Parathyroid adenoma (tissue), 2 donors: ENCODE results near the gene FHIP2A.
"Not testable (repeated sequence)": the region's sequence is repeated elsewhere in the genome, so short reads cannot be mapped to it uniquely, and the experiment has no call there.

Experiments used
- H2AFZ ChIP-seq: fragments of 300-600 bp; sonication (generic); one replicate; pipeline ENCODE4 v1.7.0; 2017; ENCODE audit warnings: antibody characterized with exemption, mild to moderate bottlenecking
- H3K27ac ChIP-seq: fragments of 300-600 bp; sonication (generic); one replicate; pipeline ENCODE4 v1.7.0; 2017
- H3K27me3 ChIP-seq: fragments of 300-600 bp; sonication (generic); one replicate; pipeline ENCODE4 v1.7.0; 2017; ENCODE audit warnings: low read length; ENCODE audit not compliant: control insufficient read depth, insufficient read depth
- H3K36me3 ChIP-seq: fragments of 300-600 bp; sonication (generic); one replicate; pipeline ENCODE4 v1.7.0; 2017; ENCODE audit warnings: low read length; ENCODE audit not compliant: control insufficient read depth, insufficient read depth
- H3K4me1 ChIP-seq: fragments of 300-600 bp; sonication (generic); one replicate; pipeline ENCODE4 v1.7.0; 2017; ENCODE audit warnings: control low read depth
- H3K4me2 ChIP-seq: fragments of 300-600 bp; sonication (generic); one replicate; pipeline ENCODE4 v1.7.0; 2017; ENCODE audit warnings: low read length
- H3K4me3 ChIP-seq: fragments of 300-600 bp; sonication (generic); one replicate; pipeline ENCODE4 v1.7.0; 2017; ENCODE audit warnings: low read depth, low read length
- H3K79me2 ChIP-seq: fragments of 300-600 bp; sonication (generic); one replicate; pipeline ENCODE4 v1.7.0; 2017; ENCODE audit warnings: control low read depth
- H3K9ac ChIP-seq: fragments of 300-600 bp; sonication (generic); one replicate; pipeline ENCODE4 v1.7.0; 2017; ENCODE audit warnings: mild to moderate bottlenecking
- H3K9me3 ChIP-seq: fragments of 300-600 bp; sonication (generic); one replicate; pipeline ENCODE4 v1.7.0; 2017; ENCODE audit warnings: low read length; ENCODE audit not compliant: control insufficient read depth
- TF ChIP-seq, protein P1 (sequence below): fragments of 300-600 bp; sonication (generic); IDR thresholded peaks from one replicate; pipeline ENCODE4 v1.7.0; 2017; ENCODE audit warnings: antibody characterized with exemption, mild to moderate bottlenecking
- donor health status: primary hyperparathyroidism.

FHIP2A gene

GRCh38 chr10:114856544-114857287 is 35.1 kb downstream of the FHIP2A start:
- TF ChIP-seq, protein P1, sequence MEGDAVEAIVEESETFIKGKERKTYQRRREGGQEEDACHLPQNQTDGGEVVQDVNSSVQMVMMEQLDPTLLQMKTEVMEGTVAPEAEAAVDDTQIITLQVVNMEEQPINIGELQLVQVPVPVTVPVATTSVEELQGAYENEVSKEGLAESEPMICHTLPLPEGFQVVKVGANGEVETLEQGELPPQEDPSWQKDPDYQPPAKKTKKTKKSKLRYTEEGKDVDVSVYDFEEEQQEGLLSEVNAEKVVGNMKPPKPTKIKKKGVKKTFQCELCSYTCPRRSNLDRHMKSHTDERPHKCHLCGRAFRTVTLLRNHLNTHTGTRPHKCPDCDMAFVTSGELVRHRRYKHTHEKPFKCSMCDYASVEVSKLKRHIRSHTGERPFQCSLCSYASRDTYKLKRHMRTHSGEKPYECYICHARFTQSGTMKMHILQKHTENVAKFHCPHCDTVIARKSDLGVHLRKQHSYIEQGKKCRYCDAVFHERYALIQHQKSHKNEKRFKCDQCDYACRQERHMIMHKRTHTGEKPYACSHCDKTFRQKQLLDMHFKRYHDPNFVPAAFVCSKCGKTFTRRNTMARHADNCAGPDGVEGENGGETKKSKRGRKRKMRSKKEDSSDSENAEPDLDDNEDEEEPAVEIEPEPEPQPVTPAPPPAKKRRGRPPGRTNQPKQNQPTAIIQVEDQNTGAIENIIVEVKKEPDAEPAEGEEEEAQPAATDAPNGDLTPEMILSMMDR: no peak
- Histone ChIP-seq H3K4me3 (no peak overlapping the region), H2AFZ (no peak overlapping the region), H3K79me2 (no peaks in the 10 kb centered on the region), H3K27me3 (no peaks in the 10 kb centered on the region), H3K4me1 (no peaks in the 10 kb centered on the region), H3K27ac (no peak overlapping the region), H3K36me3 (no peaks in the 10 kb centered on the region), H3K9ac (no peak overlapping the region), H3K4me2 (no peak overlapping the region), H3K9me3 (no peaks in the 10 kb centered on the region)

GRCh38 chr10:114857288-114857565 is 35.6 kb downstream of the FHIP2A start:
- not testable (repeated sequence) for H3K79me2 ChIP-seq, H2AFZ ChIP-seq, H3K9me3 ChIP-seq, H3K36me3 ChIP-seq, H3K27me3 ChIP-seq, H3K27ac ChIP-seq, H3K4me3 ChIP-seq, H3K4me1 ChIP-seq, H3K9ac ChIP-seq, H3K4me2 ChIP-seq

DNA sequence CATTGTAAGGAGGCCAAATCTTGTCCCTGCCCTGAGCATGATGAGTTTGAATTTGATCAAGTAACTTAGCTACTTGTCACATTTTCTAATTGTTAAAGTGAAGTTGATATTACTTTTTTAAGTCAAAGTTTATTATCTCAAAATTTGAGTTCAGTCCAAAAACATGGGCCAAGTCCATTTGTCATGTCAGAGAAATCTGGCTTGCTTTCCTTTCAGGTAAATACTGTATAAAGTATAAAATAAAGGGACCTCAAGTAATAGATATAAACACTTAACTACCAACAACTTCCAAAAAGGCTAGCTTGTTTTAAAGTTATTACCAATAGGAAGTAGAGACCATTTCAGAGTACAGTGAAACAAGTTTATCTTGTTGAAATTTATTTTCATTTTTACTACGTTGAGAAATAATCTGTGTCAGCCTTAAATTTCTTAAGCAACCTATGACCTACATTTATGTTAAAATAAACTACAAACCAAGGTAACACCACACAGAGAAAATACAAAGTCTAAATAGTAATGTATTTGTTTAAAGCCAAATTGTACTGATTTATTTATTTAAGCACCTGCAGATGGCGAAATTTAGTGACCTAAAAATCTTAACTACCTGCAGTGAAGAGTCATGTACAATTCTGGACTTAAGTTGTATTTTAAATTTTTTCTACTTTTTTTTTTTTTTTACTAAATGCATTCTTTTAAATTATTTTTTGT is 36.5 kb downstream of the FHIP2A start:
- no peaks in the 10 kb centered on the region for H3K9me3 ChIP-seq
- TF ChIP-seq, protein P1: no peak
- no peak overlapping the region for H3K4me2 ChIP-seq
- H3K9ac ChIP-seq: no peak overlapping the region
- no peaks in the 10 kb centered on the region for H3K79me2 ChIP-seq
- H3K4me1 ChIP-seq: no peaks in the 10 kb centered on the region
- no peak overlapping the region for H3K27ac ChIP-seq
- no peaks in the 10 kb centered on the region for H3K27me3 ChIP-seq
- no peaks in the 10 kb centered on the region for H3K36me3 ChIP-seq
- no peak overlapping the region for H3K4me3 ChIP-seq
- no peak overlapping the region for H2AFZ ChIP-seq

DNA sequence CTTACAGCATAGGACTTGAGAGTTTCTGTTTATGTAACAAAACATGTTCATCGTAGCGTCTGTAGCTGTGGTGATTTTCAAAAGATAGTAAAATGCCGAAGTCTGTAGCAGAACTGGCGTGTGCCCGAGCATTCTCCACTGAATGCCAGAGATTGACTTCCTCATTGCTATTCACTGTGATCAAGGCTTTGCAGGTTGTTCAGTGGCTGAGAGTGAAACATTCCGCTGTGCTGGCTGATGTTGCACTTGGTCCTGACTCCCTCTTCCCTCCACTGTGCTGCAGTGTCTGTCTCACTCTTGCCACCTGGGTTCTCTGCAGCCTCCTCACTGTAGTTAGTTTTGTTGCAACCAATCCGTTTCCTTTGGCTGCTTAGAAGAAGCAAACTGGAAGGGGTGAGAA is 37.6 kb downstream of the FHIP2A start:
- H3K27ac ChIP-seq: no peak overlapping the region
- TF ChIP-seq, protein P1: no peak

DNA sequence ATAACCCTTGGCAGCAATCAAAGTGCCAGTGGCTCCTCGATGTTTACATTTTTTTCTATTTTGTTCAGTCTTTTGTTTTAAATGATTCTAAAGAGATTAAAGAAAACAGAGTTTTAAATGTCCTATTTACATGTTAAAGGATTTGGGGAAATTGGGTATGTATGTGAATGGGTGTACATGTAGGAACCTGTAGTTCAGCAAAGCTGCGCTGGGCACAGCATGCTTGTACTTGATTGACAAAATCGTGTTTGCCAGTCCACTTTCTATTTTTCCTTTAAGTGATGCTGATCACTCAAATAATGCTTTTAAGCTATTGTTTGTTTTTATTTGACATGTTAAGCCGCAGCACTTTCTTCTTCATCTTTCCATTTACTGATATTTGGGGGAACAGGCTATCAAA is 40.9 kb downstream of the FHIP2A start:
- no peak overlapping the region for H3K9ac ChIP-seq
- H3K4me3 ChIP-seq: no peak overlapping the region
- H3K36me3 ChIP-seq: no peaks in the 10 kb centered on the region
- no peaks in the 10 kb centered on the region for H3K79me2 ChIP-seq
- no peak overlapping the region for H3K27ac ChIP-seq
- no peaks in the 10 kb centered on the region for H3K9me3 ChIP-seq
- no peak overlapping the region for H3K4me2 ChIP-seq
- H2AFZ ChIP-seq: no peak overlapping the region
- no peaks in the 10 kb centered on the region for H3K4me1 ChIP-seq
- TF ChIP-seq, protein P1: no peak
- no peaks in the 10 kb centered on the region for H3K27me3 ChIP-seq

More for the DNA sequence above, 37.6 kb downstream of the FHIP2A start:
- H3K4me2 ChIP-seq: no peak overlapping the region
- H3K36me3 ChIP-seq: no peaks in the 10 kb centered on the region
- H3K4me3 ChIP-seq: no peak overlapping the region
- no peak overlapping the region for H2AFZ ChIP-seq
- H3K27me3 ChIP-seq: no peaks in the 10 kb centered on the region
- no peaks in the 10 kb centered on the region for H3K9me3 ChIP-seq
- H3K79me2 ChIP-seq: no peaks in the 10 kb centered on the region
- no peak overlapping the region for H3K9ac ChIP-seq
- no peaks in the 10 kb centered on the region for H3K4me1 ChIP-seq
